Measurements from ENCODE around the gene IL4R. TPM values are rescaled to one million over a fixed set of nuclear protein-coding genes. Genes with fewer than 3 reads are reported as not detected.
A peak's percentile ranks its signal among the peaks of the same experiment; 100 is the strongest.

The IL4R gene
- total RNA-seq, 1 donor from 2014 or later: 12.3 TPM

- peaks cover 45% of the 10 kb centered on the region for H3K27me3 Mint-ChIP-seq
- TF ChIP-seq CTCF (conservative IDR thresholded peaks at IDR 0.05): no peak
- DNase-seq (ENCODE audit: extremely low spot score, unreplicated experiment): no peak
- no peak overlapping the region for H3K4me3 Mint-ChIP-seq
- H3K9me3 Mint-ChIP-seq: no peaks in the 10 kb centered on the region
- H3K27ac Mint-ChIP-seq: no peak overlapping the region
- H3K4me1 Mint-ChIP-seq (ENCODE audit: unreplicated experiment): peaks cover 17% of the 10 kb centered on the region
- no peaks in the 10 kb centered on the region for H3K36me3 Mint-ChIP-seq
These were observed 3.0 kb upstream of the IL4R start for GRCh38 chr16:27310576-27311447.

GRCh38 chr16:27311448-27311830, 2.3 kb upstream of the IL4R start:
- Mint-ChIP-seq H3K4me1 (ENCODE audit: unreplicated experiment) (peaks cover 17% of the 10 kb centered on the region), H3K9me3 (no peaks in the 10 kb centered on the region), H3K27me3 (peaks cover 46% of the 10 kb centered on the region), H3K4me3 (peak overlapping the region; percentile 57), H3K36me3 (no peaks in the 10 kb centered on the region), H3K27ac (peak overlapping the region; percentile 44)
- no peak for TF ChIP-seq CTCF (conservative IDR thresholded peaks at IDR 0.05)
- DNase-seq (ENCODE audit: extremely low spot score, unreplicated experiment): no peak

- Mint-ChIP-seq H3K9me3 (no peaks in the 10 kb centered on the region), H3K4me1 (ENCODE audit: unreplicated experiment) (peaks cover 17% of the 10 kb centered on the region), H3K27me3 (peaks cover 46% of the 10 kb centered on the region), H3K4me3 (peak overlapping the region; percentile 57), H3K27ac (no peak overlapping the region), H3K36me3 (no peaks in the 10 kb centered on the region)
- no peak for TF ChIP-seq CTCF (conservative IDR thresholded peaks at IDR 0.05)
- no peak for DNase-seq (ENCODE audit: extremely low spot score, unreplicated experiment)
These were observed 1.9 kb upstream of the IL4R start for GRCh38 chr16:27311897-27312303.

- Mint-ChIP-seq H3K4me3 (peak overlapping the region; percentile 94), H3K36me3 (no peaks in the 10 kb centered on the region), H3K4me1 (ENCODE audit: unreplicated experiment) (peaks cover 17% of the 10 kb centered on the region), H3K9me3 (no peaks in the 10 kb centered on the region), H3K27ac (peak overlapping the region; percentile 84), H3K27me3 (peaks cover 51% of the 10 kb centered on the region)
- no peak for TF ChIP-seq CTCF (conservative IDR thresholded peaks at IDR 0.05)
- DNase-seq (ENCODE audit: extremely low spot score, unreplicated experiment): no peak
These were observed 973 bp upstream of the IL4R start for GRCh38 chr16:27312580-27313421.

- no peak for DNase-seq (ENCODE audit: extremely low spot score, unreplicated experiment)
- Mint-ChIP-seq H3K27ac (peak overlapping the region; percentile 76), H3K36me3 (no peaks in the 10 kb centered on the region), H3K27me3 (peaks cover 48% of the 10 kb centered on the region), H3K9me3 (no peaks in the 10 kb centered on the region), H3K4me1 (ENCODE audit: unreplicated experiment) (peaks cover 29% of the 10 kb centered on the region), H3K4me3 (peak overlapping the region; percentile 90)
- TF ChIP-seq CTCF (conservative IDR thresholded peaks at IDR 0.05): no peak
These were observed 468 bp downstream of the IL4R start for GRCh38 chr16:27314161-27314723.

All from type B pancreatic cell (in vitro differentiated cells).